Right lobe of liver (tissue), 6 donors: ENCODE data around the gene ABHD8. TPM values are rescaled to one million over a fixed set of nuclear protein-coding genes. Genes with fewer than 3 reads are reported as not detected.

ENCODE experiments used
- ATAC-seq, 4 donors: fragments of 200-7000 bp; cut with Tn5 transposase; one replicate each; pipeline ENCODE4 v1.9.1; 2020; ENCODE audit warnings: mild to moderate bottlenecking in 4 of 4, moderate library complexity in 4 of 4
- DNase-seq, 3 donors: peaks; one replicate each; pipeline ENCODE4 v3.0.0-alpha.2; 2020
- H3K27ac ChIP-seq, 3 donors: fragments of 200-600 bp; one replicate each; pipeline ENCODE4 v1.8.0; 2022
- H3K27me3 ChIP-seq, 2 donors: fragments of 200-600 bp; one replicate each; pipeline ENCODE4 v1.8.0; 2022
- H3K36me3 ChIP-seq, 4 donors: fragments of 200-600 bp; sonication (generic) in 1 of 4; one replicate each; pipeline versions ENCODE4 v1.5.1 to v1.8.0; 2017 to 2022; ENCODE audit warnings: control low read depth in 1 of 4
- H3K4me1 ChIP-seq, 4 donors: fragments of 200-600 bp; sonication (generic) in 1 of 4; one replicate each; pipeline versions ENCODE4 v1.5.1 to v1.8.0; 2017 to 2022; ENCODE audit warnings: control low read depth in 1 of 4
- H3K4me3 ChIP-seq, 3 donors: fragments of 200-600 bp; one replicate each; pipeline ENCODE4 v1.8.0; 2022
- H3K9me3 ChIP-seq, 4 donors: fragments of 200-600 bp; sonication (generic) in 1 of 4; one replicate each; pipeline versions ENCODE4 v1.5.1 to v1.8.0; 2017 to 2022; ENCODE audit warnings: control low read depth in 1 of 4
- POLR2A ChIP-seq: fragments of 450-650 bp; IDR thresholded peaks from one replicate; pipeline ENCODE4 v1.6.1; 2017; ENCODE audit warnings: antibody characterized with exemption, mild to moderate bottlenecking
- WGBS: methylation state at CpG from one replicate; pipeline ENCODE4 v1.1.6; 2018; ENCODE audit warnings: low coverage, low lambda C conversion rate; ENCODE audit not compliant: insufficient coverage; ENCODE audit errors: missing lambda C conversion rate; 5-methylcytosine and 5-hydroxymethylcytosine counted together
- intact Hi-C, 2 donors: fragments of 100-400 bp; cut with DNase I; formaldehyde crosslinking; loops; one replicate each; pipeline versions ENCODE4 v1.11.2 to v1.14.1; 2022
- total RNA-seq, 6 experiments: library from RNA; depleted of rRNA in 2 of 6; stranded (reverse); fragments of >200 nt in 2 of 6; fragmentation: NEBNext Ultra II Directional in 3 of 6; extraction: Animal tissue kit (Norgen Biotek cat#: 25700) in 3 of 6; gene quantifications; one replicate each; pipeline versions ENCODE4 v1.1.0 to v1.2.4, GENCODE V29; 2016 to 2023
- TF ChIP-seq, protein P1 (sequence below), 4 donors: fragments of 200-600 bp in 3 of 4; fragments of 450-650 bp in 1 of 4; IDR thresholded peaks; one replicate each; pipeline versions ENCODE4 v1.5.1 to v1.8.0; 2016 to 2022; ENCODE audit warnings: antibody characterized with exemption in 4 of 4, mild to moderate bottlenecking in 2 of 4
- donor health status: DM: no; HTN: yes; CAD: no.
- donor health status: DM: no; HTN: no; CAD: no.
- donor health status: DM: no; HTN: no; CAD: no.
- donor health status: DM: no; HTN: yes; CAD: no.
- donor health status: DM: no; HTN: yes; CAD: no.

Gene ABHD8
- total RNA-seq, 6 experiments from 2014 or later = 8.3 to 27.3 (median 15.8) TPM

GRCh38 chr19:17254636-17255035, 48.6 kb downstream of the ABHD8 start:
- Histone ChIP-seq H3K4me1 (peaks cover 0 to 4% (median 0%) of the 10 kb centered on the region in 4 donors), H3K27me3 (no peaks in the 10 kb centered on the region), H3K9me3 (no peaks in the 10 kb centered on the region), H3K36me3 (no peaks in the 10 kb centered on the region), H3K4me3 (no peak overlapping the region), H3K27ac (no peak overlapping the region)
- TF ChIP-seq POLR2A = no peak
- TF ChIP-seq, protein P1, sequence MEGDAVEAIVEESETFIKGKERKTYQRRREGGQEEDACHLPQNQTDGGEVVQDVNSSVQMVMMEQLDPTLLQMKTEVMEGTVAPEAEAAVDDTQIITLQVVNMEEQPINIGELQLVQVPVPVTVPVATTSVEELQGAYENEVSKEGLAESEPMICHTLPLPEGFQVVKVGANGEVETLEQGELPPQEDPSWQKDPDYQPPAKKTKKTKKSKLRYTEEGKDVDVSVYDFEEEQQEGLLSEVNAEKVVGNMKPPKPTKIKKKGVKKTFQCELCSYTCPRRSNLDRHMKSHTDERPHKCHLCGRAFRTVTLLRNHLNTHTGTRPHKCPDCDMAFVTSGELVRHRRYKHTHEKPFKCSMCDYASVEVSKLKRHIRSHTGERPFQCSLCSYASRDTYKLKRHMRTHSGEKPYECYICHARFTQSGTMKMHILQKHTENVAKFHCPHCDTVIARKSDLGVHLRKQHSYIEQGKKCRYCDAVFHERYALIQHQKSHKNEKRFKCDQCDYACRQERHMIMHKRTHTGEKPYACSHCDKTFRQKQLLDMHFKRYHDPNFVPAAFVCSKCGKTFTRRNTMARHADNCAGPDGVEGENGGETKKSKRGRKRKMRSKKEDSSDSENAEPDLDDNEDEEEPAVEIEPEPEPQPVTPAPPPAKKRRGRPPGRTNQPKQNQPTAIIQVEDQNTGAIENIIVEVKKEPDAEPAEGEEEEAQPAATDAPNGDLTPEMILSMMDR (IDR thresholded peaks at IDR 0.05) = no peak
- intact Hi-C loops = no loop called here
- DNase-seq (no peak), ATAC-seq (no peak)
- WGBS = 74% methylated on average over 10 of the region's 10 CpGs

- DNase-seq (no peak), ATAC-seq (no peak)
- Histone ChIP-seq H3K27ac (no peak overlapping the region), H3K4me3 (no peak overlapping the region), H3K9me3 (no peaks in the 10 kb centered on the region), H3K36me3 (no peaks in the 10 kb centered on the region), H3K4me1 (peaks cover 0 to 17% (median 8%) of the 10 kb centered on the region in 4 donors), H3K27me3 (no peaks in the 10 kb centered on the region)
- intact Hi-C loops = no loop called here
- TF ChIP-seq, protein P1 (IDR thresholded peaks at IDR 0.05) = no peak
- no peak for TF ChIP-seq POLR2A
- WGBS = 63% methylated on average over 5 of the region's 15 CpGs
Observed at GRCh38 chr19:17249887-17250548, 53.2 kb downstream of the ABHD8 start.

GRCh38 chr19:17248011-17248776, 55.0 kb downstream of the ABHD8 start:
- no peak for TF ChIP-seq POLR2A
- TF ChIP-seq, protein P1 (IDR thresholded peaks at IDR 0.05) = no peak
- DNase-seq (no peak), ATAC-seq (no peak)
- Histone ChIP-seq H3K4me3 (no peak overlapping the region), H3K27ac (no peak overlapping the region), H3K9me3 (no peaks in the 10 kb centered on the region), H3K36me3 (no peaks in the 10 kb centered on the region), H3K27me3 (no peaks in the 10 kb centered on the region), H3K4me1 (peaks cover 0 to 17% (median 8%) of the 10 kb centered on the region in 4 donors)
- WGBS = 58% methylated on average over 4 of the region's 21 CpGs
- intact Hi-C loops = no loop called here

DNA sequence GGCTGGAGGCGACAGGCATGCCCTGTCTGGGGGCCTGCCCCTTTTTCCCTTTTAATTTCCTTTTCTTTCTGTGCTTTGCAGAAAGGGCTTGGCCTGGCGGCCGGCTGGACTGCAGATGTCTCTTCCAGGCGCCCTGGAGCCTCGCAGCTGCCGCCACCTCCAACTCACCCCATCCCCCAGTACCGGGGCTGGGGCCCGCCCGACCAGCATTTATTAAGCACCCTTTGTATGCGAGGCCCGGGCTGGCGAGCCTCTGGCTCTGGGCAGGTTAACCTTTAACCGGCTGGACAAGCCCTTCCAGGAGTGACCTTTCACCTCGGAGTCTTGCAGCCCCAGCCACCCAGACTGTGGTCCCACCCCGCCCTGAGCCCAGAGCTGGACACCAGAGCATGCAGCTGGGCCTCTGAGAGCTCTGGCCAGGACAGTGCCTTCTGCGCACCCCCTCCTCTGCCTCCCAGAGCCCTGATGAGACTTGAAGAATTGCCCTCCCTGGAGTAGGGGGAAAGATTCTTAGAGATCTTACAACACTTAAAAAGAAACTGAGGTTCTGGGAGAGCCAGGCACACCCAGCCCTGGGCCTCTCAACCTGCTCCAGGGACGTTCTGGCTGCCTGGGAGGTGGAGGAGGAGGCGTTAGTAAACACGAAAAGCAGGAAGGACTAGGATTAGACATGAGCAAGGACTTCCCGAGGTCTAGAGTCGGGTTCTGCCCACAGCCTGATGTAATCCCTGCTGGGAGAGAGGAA, 56.4 kb downstream of the ABHD8 start:
- H3K4me3 ChIP-seq = peak overlapping the region; percentile 27 to 96 (median 67)
- peak overlapping the region; percentile 30 to 71 (median 49) for H3K27ac ChIP-seq
- DNase-seq (peak; percentile 69 to 90 (median 85)), ATAC-seq (peak; percentile 32 to 64 (median 58))
- WGBS = 3% methylated on average over 8 of the region's 21 CpGs
- intact Hi-C loops = no loop called here
- no peaks in the 10 kb centered on the region for H3K9me3 ChIP-seq
- TF ChIP-seq POLR2A = no peak
- TF ChIP-seq, protein P1 (IDR thresholded peaks at IDR 0.05) = no peak
- no peaks in the 10 kb centered on the region for H3K36me3 ChIP-seq
- H3K27me3 ChIP-seq = no peaks in the 10 kb centered on the region
- H3K4me1 ChIP-seq = peaks cover 0 to 30% (median 13%) of the 10 kb centered on the region in 4 donors
